HG02884 (cell line): ENCODE measurements around the gene F2.
"Not testable (repeated sequence)": the region's sequence is repeated elsewhere in the genome, so short reads cannot be mapped to it uniquely, and the experiment has no call there.

Source experiments
- ATAC-seq: cut with Tn5 transposase; IDR thresholded peaks from one replicate; pipeline ENCODE4 v1.9.1; 2021; ENCODE audit warnings: mild to moderate bottlenecking, moderate library complexity; ENCODE audit not compliant: unreplicated experiment

The F2 gene

GRCh38 chr11:46712874-46713576 is 6.0 kb upstream of the F2 start:
- no peak for ATAC-seq

DNA sequence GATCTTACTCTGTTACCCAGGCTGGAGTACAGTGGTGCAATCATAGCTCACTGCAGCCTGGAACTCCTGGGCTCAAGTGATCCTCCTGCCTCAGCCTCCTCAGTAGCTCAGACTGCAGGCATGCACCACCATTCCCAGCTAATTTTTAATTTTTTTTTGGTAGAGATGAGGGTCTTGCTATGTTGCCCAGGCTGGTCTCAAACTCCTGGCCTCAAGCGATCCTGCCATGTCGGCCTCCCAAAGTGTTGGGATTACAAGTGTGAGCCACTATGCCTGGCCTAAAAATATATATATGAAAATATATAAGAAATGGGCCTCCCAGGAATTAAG is 1.2 kb upstream of the F2 start:
- not testable (repeated sequence) for ATAC-seq

DNA sequence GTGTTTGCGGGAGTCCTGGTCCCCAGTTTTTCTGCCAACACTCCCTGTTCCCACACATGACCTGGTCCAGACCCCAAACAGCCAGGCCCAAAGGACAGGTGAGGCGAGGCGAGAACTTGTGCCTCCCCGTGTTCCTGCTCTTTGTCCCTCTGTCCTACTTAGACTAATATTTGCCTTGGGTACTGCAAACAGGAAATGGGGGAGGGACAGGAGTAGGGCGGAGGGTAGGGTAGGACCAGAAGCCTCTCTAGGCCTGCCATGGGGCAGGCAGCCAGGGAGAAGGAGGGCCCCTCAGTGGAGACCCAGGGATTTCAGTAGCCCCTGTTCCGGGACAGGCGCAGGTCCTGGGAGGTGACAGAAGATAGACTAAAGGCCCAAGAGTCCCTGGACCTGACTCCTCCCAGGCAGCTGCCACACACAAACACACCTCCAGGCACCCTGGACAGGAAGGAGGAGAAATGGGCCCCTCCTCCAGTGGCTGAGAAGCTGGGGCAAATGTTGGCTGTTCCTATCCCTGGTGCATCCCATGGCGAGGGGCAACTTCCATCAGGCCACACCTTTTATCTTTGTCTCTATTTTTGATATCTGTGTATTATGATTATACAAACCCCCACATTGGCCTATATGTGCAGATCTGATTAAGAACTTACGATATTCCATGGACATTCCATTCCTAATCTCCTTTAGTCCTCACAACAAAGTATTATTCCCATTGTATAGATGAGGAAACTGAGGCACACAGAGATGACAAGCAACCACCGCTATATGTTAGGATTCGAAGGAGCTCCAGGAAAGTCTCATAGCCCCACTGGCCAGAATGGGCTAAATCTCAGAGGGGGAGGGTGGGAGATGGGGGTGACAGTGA is 626 bp upstream of the F2 start:
- no peak for ATAC-seq

DNA sequence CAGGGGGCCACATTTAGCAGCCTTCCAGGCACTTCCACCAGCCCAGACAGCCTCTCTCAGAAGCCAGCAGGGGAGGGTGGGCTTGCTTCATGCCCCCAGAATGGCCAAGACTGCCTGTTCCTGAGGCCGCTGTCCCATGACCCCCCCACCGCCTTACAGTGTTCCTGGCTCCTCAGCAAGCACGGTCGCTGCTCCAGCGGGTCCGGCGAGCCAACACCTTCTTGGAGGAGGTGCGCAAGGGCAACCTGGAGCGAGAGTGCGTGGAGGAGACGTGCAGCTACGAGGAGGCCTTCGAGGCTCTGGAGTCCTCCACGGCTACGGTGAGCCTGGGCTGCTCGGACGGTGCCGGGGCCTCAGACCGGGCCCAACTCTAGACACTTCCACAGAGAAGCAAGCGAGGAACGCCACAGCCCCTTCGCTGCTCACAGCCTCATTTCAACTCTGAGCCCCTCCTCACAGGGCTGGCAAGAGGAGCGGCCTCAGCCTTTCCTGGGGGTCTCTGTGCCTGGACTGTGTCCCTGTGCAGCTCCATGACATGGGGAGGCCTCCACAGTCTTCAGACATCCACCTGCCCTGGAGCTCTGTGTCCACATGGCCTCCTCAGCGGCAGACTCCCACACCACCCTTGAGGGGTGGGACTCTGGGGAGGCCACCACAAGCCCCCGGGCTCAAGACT is 668 bp downstream of the F2 start:
- no peak for ATAC-seq

DNA sequence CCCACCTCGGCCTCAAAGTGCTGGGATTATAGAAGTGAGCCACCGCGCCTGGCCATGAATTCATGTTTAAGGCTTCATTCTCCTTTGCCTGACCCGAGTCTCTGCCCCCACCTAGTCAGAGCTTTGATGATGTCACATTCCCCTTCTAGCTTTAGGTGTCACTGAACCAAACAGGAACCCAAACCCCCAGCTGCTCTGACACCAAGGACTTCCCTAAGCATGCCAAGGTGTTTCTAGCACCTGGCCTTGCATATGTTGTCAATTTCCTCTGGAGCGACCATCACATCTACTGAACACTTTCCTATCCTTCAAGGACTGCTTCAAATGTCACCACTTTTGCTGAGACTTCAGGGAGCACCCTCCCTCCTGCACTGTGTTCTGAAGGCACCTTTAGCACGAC is 2.3 kb downstream of the F2 start:
- ATAC-seq = no peak

- ATAC-seq = no peak
These were observed 3.7 kb downstream of the F2 start for GRCh38 chr11:46722566-46723358.

DNA sequence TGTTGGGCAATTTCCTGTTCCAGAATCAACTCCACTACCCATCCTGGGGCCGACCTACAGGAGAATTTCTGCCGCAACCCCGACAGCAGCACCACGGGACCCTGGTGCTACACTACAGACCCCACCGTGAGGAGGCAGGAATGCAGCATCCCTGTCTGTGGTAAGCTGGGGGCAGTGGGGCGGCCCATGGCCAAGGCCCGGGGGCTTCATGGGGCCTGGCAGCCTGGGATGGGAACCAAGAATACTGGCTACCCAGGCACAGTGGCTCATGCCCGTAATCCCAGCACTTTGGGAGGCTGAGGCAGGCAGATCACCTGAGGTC is 4.3 kb downstream of the F2 start:
- ATAC-seq = no peak

GRCh38 chr11:46724088-46724487 is 5.1 kb downstream of the F2 start:
- no peak for ATAC-seq

DNA sequence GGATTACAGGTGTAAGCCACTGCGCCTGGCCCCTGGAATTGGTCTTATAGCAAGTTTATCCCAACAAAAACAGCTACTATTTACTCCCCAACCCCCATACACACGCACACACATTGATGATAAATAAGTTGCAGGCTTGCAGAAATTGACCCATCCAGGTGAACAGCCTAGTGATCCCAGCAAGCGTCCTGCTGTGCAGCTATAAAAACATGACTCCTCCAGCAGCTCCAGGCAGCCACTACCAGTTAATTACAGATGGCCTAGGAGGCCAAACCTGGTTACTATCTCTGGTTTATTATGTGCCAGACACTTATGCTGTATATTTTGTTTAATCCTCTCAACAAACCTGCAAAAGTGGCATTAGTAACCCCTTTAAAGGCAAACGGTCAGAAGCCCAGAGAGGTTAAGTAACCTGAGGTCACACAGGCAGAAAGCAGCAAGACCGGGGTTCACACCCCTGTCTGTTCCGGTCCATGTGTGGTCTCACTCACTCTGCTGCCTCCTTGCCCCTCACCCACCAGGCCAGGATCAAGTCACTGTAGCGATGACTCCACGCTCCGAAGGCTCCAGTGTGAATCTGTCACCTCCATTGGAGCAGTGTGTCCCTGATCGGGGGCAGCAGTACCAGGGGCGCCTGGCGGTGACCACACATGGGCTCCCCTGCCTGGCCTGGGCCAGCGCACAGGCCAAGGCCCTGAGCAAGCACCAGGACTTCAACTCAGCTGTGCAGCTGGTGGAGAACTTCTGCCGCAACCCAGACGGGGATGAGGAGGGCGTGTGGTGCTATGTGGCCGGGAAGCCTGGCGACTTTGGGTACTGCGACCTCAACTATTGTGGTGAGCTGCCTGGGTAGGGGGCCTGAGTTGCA is 6.6 kb downstream of the F2 start:
- no peak for ATAC-seq

GRCh38 chr11:46726206-46726862 is 7.3 kb downstream of the F2 start:
- ATAC-seq = no peak

- ATAC-seq = no peak
These were observed 9.1 kb downstream of the F2 start for GRCh38 chr11:46727952-46728658.

DNA sequence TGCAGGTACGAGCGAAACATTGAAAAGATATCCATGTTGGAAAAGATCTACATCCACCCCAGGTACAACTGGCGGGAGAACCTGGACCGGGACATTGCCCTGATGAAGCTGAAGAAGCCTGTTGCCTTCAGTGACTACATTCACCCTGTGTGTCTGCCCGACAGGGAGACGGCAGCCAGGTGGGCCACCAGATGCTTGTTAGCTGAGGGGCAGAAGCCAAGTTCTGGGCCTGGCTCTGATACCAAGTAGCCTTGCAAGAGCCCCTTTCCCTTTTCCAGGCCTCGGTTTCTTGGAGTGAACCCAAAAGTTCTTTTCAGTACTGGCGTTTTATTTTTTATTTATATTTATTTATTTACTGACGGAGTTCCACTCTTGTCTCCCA is 9.6 kb downstream of the F2 start:
- ATAC-seq = no peak

DNA sequence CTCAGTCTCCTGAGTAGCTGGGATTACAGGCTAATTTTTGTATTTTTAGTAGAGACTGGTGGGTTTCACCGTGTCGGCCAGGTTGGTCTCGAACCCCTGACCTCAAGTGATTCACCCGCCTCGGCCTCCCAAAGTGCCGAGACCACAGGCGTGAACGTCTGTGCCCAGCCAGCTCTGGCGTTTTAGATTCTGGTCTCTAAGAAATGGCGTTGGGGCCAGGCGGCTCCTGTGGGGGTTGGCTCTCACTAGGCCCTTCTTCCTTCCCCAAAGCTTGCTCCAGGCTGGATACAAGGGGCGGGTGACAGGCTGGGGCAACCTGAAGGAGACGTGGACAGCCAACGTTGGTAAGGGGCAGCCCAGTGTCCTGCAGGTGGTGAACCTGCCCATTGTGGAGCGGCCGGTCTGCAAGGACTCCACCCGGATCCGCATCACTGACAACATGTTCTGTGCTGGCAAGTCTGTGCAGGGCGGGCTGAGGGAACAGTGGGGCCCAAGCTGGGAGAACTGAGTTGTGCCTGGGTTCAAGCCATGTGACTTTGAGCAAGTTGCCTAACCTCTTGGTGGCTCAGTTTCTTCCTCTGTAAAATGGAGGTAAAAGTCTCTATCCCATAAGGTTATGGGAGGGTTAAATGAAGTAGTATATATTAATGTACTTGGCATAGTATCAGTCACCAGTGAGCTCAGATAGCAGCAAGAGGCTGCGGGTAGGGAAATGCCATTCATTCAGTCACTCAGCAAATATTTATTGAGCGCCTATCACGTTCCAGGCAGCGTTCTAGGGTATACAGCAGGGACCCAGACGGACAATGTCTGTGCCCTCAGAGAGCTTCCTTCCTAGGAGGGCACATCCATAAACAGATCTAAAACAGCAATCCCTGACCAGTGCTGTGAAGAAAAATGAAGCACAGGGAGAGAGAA is 10.4 kb downstream of the F2 start:
- ATAC-seq = no peak

GRCh38 chr11:46731545-46731944 is 12.5 kb downstream of the F2 start:
- ATAC-seq = no peak

DNA sequence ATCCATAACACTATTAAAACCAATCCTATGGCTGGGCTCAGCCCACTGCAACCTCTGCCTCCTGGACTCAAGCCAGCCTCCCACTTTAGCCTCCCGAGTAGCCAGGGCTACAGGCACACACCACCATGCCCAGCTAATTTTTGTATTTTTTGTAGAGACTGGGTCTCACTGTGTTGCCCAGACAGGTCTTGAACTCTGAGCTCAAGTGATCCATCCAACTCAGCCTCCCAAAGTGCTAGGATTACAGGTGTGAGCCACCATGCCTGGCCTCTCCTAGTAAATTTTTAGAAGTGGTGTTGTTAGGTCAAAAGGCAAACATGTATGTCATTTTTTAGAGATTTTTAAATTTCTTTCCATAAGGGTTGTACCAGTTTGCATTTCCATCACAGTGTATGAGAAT is 14.2 kb downstream of the F2 start:
- no peak for ATAC-seq

DNA sequence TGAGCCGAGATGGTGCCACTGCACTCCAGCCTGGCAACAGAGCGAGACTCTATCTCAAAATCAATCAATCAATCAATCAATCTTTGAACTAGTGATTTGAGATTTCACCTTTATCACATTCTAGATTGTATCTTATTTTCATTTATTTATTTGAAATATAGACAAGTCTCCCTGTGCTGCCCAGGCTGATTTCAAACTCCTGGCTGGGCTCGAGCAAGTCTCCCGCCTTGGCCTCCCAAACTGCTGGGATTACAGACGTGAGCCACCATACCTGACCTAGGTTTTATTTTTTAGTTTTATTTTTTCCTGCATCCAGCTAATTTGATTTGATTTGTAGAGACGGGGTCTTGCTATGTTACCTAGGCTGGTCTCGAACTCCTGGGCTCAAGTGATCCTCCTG is 17.1 kb downstream of the F2 start:
- ATAC-seq = no peak

GRCh38 chr11:46736615-46737014 is 17.6 kb downstream of the F2 start:
- ATAC-seq = no peak

GRCh38 chr11:46737699-46738098 is 18.7 kb downstream of the F2 start:
- ATAC-seq = no peak
